ENCODE data around the gene TMEM204.

TMEM204 gene

GRCh38 chr16:1601031-1601430 lies 67.6 kb downstream of the TMEM204 start:
- no peak for DNase-seq (ENCODE audit: low spot score)
- in situ Hi-C loops (cut with MboI; ENCODE audit: low sequenced_read_pairs, unreplicated experiment), result no loop called here

DNA sequence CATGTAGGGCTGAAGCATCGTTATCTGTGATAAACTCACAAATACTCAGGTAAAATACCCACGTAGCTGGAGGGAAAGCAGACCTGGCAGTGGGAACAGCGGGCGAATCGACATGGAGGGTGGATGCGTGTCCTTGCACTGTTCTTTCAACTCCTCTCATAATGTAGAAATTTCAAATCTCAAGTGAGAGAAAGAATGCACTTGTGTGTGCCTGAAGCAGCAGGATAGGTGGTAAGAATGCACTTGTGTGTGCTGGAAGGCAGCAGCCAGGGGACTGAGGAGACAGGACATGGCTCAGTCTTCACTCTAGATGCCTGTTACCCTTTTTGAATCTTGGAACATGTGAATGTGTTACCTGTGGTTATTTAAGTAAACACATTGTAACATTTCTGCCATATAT lies 68.0 kb downstream of the TMEM204 start:
- DNase-seq (ENCODE audit: low spot score), result no peak
- in situ Hi-C loops (cut with MboI; ENCODE audit: low sequenced_read_pairs, unreplicated experiment), result no loop called here
- TF ChIP-seq, protein P1, sequence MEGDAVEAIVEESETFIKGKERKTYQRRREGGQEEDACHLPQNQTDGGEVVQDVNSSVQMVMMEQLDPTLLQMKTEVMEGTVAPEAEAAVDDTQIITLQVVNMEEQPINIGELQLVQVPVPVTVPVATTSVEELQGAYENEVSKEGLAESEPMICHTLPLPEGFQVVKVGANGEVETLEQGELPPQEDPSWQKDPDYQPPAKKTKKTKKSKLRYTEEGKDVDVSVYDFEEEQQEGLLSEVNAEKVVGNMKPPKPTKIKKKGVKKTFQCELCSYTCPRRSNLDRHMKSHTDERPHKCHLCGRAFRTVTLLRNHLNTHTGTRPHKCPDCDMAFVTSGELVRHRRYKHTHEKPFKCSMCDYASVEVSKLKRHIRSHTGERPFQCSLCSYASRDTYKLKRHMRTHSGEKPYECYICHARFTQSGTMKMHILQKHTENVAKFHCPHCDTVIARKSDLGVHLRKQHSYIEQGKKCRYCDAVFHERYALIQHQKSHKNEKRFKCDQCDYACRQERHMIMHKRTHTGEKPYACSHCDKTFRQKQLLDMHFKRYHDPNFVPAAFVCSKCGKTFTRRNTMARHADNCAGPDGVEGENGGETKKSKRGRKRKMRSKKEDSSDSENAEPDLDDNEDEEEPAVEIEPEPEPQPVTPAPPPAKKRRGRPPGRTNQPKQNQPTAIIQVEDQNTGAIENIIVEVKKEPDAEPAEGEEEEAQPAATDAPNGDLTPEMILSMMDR (IDR thresholded peaks at IDR 0.05; ENCODE audit: borderline replicate concordance, control extremely low read depth, extremely low read depth, insufficient read depth, missing control alignments), result no peak

More at GRCh38 chr16:1601031-1601430, 67.6 kb downstream of the TMEM204 start:
- TF ChIP-seq, protein P1 (IDR thresholded peaks at IDR 0.05; ENCODE audit: borderline replicate concordance, control extremely low read depth, extremely low read depth, insufficient read depth, missing control alignments), result no peak

GRCh38 chr16:1602285-1602684 lies 68.8 kb downstream of the TMEM204 start:
- in situ Hi-C loops (cut with MboI; ENCODE audit: low sequenced_read_pairs, unreplicated experiment), result no loop called here
- TF ChIP-seq, protein P1 (IDR thresholded peaks at IDR 0.05; ENCODE audit: borderline replicate concordance, control extremely low read depth, extremely low read depth, insufficient read depth, missing control alignments), result no peak
- DNase-seq (ENCODE audit: low spot score), result no peak
